ENCODE data around the gene RASSF1. TPM values are rescaled to one million over a fixed set of nuclear protein-coding genes. Genes with fewer than 3 reads are reported as not detected.

RASSF1 gene
- total RNA-seq, 1 experiment from 2014 or later = 15.8 TPM

GRCh38 chr3:50330330-50330729, 10.3 kb downstream of the RASSF1 start:
- Histone ChIP-seq H3K4me1 (ENCODE audit: insufficient read depth, low read length) (no peaks in the 10 kb centered on the region), H3K27ac (ENCODE audit: insufficient read length, low read depth, low read length) (no peak overlapping the region), H2BK20ac (ENCODE audit: low read depth, low read length, poor library complexity, severe bottlenecking) (no peak overlapping the region), H2AK5ac (ENCODE audit: insufficient read length, low read length) (no peak overlapping the region), H2AFZ (ENCODE audit: low read length) (no peak overlapping the region), H2BK15ac (ENCODE audit: low read depth, low read length) (no peak overlapping the region), H2BK5ac (ENCODE audit: insufficient read length, low read length) (no peak overlapping the region), H4K8ac (replicated peaks; ENCODE audit: insufficient read length, low read depth, low read length) (no peak overlapping the region), H2BK12ac (ENCODE audit: insufficient read length, low read depth, low read length) (no peak overlapping the region), H3K4me2 (ENCODE audit: insufficient read depth, insufficient read length, low read length) (no peak overlapping the region), H3K4ac (ENCODE audit: low read depth, low read length) (no peak overlapping the region), H3K9ac (ENCODE audit: extremely low read depth, insufficient read length, low read length) (no peak overlapping the region), H3T11ph (ENCODE audit: low read length) (no peak overlapping the region), H3K9me3 (ENCODE audit: control insufficient read depth, low read depth, low read length) (no peaks in the 10 kb centered on the region), H3K79me1 (ENCODE audit: insufficient read depth, low read depth, low read length, poor library complexity, severe bottlenecking) (peaks cover 6% of the 10 kb centered on the region), H3K79me2 (ENCODE audit: insufficient read depth, low read length) (peaks cover 4% of the 10 kb centered on the region; the same call in 1 of the 2 replicates), H2BK120ac (ENCODE audit: low read depth, low read length, poor library complexity, severe bottlenecking) (no peak overlapping the region), H3K56ac (ENCODE audit: insufficient read length, low read depth, low read length) (no peak overlapping the region), H3K23ac (ENCODE audit: insufficient read length, low read depth, low read length) (no peak overlapping the region), H3K18ac (ENCODE audit: insufficient read length, low read depth, low read length) (no peak overlapping the region), H4K91ac (ENCODE audit: insufficient read length, low read depth, low read length) (no peak overlapping the region), H3K14ac (ENCODE audit: insufficient read depth, low read length) (no peak overlapping the region), H3K23me2 (ENCODE audit: insufficient read length, low read depth, low read length, poor library complexity, severe bottlenecking) (peaks cover 9% of the 10 kb centered on the region), H4K20me1 (ENCODE audit: control insufficient read depth, insufficient read depth, insufficient read length) (no peaks in the 10 kb centered on the region), H3K27me3 (ENCODE audit: insufficient read depth, low read length) (no peaks in the 10 kb centered on the region), H4K5ac (ENCODE audit: insufficient read length, low read depth, low read length) (no peak overlapping the region)
- Mint-ChIP-seq H3K4me3 (no peak overlapping the region), H3K4me1 (peaks cover 8 to 22% of the 10 kb centered on the region in 2 experiments), H3K27ac (no peak overlapping the region), H3K36me3 (ENCODE audit: insufficient read depth in 1 of 3, low read depth in 3 of 3) (peaks cover 17 to 55% (median 53%) of the 10 kb centered on the region in 3 experiments; a peak in 6 of 7 replicates), H3K9me3 (no peaks in the 10 kb centered on the region), H3K27me3 (ENCODE audit: low read depth) (no peaks in the 10 kb centered on the region; the same call in 1 of the 2 replicates)
- no peak for TF ChIP-seq CTCF (conservative IDR thresholded peaks at IDR 0.05)
- no peak for DNase-seq
- WGBS (ENCODE audit: extremely low coverage, insufficient read length, low lambda C conversion rate) = no CpG with 5 or more reads among the region's 10 CpGs
